Astrocyte of the cerebellum (primary cell): ENCODE measurements around the gene KRT72.

Experiments used
- DNase-seq: peaks from one replicate; pipeline ENCODE4 v3.0.0-alpha.2; 2011; ENCODE audit warnings: low read depth
- H3K4me3 ChIP-seq: 2 replicates; pipeline ENCODE4 v1.5.1; 2011; ENCODE audit warnings: mild to moderate bottlenecking, low read depth, low read length, moderate library complexity
- in situ Hi-C: cut with HindIII; loops from 2 replicates; pipeline ENCODE4 v1.10.0; 2017; ENCODE audit warnings: low sequenced_read_pairs
- TF ChIP-seq, protein P1 (sequence below): IDR thresholded peaks from 2 replicates; pipeline ENCODE4 v1.5.1; 2012; ENCODE audit warnings: low read length, low read depth, moderate library complexity, mild to moderate bottlenecking; ENCODE audit errors: missing control alignments

The KRT72 gene

DNA sequence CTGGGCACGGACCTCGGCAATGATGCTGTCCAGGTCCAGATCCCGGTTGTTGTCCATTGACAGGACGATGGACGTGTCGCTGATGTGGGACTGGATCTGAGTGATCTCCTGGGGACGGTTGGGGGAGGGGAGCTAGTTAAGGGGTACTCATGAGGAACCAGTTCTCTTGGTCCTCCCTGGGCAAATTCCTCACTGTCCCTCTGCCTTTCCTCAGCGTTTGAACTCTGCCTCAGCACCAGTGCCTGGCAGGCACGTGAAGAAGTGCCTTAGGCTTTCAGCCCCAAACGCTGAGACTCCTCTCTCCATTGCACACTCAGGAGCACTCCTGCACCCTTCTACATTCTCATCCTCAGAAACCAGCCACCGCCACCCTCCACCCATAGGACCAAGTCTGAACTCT, 9.7 kb downstream of the KRT72 start:
- no peak overlapping the region for H3K4me3 ChIP-seq
- TF ChIP-seq, protein P1, sequence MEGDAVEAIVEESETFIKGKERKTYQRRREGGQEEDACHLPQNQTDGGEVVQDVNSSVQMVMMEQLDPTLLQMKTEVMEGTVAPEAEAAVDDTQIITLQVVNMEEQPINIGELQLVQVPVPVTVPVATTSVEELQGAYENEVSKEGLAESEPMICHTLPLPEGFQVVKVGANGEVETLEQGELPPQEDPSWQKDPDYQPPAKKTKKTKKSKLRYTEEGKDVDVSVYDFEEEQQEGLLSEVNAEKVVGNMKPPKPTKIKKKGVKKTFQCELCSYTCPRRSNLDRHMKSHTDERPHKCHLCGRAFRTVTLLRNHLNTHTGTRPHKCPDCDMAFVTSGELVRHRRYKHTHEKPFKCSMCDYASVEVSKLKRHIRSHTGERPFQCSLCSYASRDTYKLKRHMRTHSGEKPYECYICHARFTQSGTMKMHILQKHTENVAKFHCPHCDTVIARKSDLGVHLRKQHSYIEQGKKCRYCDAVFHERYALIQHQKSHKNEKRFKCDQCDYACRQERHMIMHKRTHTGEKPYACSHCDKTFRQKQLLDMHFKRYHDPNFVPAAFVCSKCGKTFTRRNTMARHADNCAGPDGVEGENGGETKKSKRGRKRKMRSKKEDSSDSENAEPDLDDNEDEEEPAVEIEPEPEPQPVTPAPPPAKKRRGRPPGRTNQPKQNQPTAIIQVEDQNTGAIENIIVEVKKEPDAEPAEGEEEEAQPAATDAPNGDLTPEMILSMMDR: no peak
- no peak for DNase-seq
- in situ Hi-C loops: no loop called here

DNA sequence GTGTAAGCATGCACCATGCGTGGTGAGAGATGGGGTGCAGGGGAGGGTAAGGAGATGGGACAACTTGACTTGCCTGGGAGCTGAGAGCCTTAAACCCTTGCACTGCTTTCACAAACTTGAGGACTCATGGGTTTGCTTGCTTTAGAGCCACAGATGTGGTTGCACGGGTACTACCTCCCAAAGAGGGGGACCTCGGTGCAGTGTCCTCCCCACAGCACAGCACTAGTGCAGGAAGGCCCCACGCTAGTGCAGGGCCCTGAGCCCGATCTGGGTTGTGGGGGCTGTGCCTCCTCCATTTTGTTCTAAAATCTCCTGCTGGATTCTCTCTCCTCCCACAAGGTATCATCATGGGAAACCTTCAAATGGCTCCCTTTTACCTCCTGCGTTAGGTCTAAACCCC, 11.2 kb downstream of the KRT72 start:
- no peak overlapping the region for H3K4me3 ChIP-seq
- DNase-seq: no peak
- TF ChIP-seq, protein P1: no peak
- in situ Hi-C loops: no loop called here

DNA sequence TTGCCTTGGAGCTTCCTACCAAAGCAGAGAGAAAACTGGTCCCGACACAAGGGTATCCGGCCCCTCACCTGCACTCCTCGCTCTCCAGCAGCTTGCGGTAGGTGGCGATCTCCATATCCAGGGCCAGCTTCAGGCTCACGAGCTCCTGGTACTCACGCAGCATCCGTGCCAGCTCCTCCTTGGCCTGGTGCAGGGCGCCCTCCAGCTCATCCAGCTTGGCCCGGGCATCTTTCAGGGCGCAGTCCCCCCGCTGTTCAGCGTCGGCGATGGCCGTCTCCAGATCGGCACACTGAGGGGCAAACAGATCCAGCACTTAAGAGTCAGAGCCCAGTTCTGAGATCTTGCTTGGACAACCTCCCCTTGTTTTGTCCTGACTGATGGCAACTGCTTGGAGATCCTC, 13.7 kb downstream of the KRT72 start:
- TF ChIP-seq, protein P1: no peak
- no peak for DNase-seq
- in situ Hi-C loops: no loop called here
- H3K4me3 ChIP-seq: no peak overlapping the region

DNA sequence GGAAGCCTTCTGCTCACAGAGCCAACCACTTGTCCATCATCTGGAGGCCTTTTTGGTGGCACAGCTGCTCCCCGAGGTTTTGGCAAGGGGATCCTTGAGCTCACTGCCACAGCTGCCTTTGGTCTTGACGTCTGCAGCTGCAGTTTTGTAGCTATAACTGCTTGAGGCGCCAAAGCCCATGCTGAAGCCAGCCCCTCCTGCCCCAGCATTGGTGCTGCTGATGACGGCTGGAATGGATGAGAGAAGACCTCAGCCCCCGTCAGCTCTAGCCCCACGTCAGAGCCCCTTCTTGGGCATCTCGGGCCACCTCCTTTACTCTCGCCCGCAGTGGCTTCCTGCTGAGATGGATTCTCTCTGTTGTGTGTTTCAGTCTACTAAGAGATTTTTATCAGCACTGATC, 15.3 kb downstream of the KRT72 start:
- in situ Hi-C loops: no loop called here
- H3K4me3 ChIP-seq: no peak overlapping the region
- TF ChIP-seq, protein P1: no peak
- no peak for DNase-seq

DNA sequence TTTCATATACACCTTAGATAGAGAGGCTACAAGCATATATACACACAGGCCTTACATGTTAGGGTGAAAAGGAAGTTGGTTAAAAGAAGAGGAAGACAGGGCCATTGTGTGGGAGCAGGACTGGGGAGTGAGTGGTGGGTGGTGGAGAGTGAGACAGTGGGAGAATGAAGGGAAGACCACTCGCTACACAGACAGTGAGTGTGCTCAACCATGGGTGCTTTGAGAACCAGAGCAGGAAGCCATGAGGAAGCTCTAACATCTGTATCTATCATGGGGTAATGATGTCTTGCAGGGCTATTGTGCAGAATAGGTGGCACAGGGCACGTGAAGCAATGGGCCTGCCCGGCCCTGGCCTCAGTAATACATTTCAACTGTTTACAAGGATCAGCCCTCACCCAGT, 16.2 kb downstream of the KRT72 start:
- in situ Hi-C loops: no loop called here
- no peak overlapping the region for H3K4me3 ChIP-seq
- TF ChIP-seq, protein P1: no peak
- DNase-seq: no peak

DNA sequence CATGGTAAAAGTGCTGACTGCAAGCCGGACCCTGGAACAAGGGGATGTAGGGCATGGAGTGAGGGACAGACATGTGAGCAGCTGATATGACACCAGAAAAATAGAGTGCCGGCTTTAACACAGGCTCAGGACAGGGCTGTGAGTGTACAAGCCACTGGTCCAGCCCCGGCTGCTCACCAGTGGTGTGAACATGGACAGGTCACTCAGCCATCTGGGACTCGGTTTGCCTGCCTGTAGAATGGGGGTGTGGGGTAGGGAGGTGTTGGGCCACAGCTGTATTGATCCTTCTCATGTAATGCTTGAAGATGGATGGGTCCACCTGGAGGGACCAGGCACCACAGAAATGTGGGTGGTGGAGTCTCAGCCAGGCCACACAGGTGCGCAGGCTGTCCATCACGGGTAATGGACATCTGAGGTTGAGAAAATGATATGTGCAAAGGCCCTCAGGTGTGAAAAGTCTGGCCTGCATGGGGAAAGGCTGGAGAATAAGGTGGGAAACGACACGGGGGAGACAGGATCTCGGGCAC, 17.0 kb downstream of the KRT72 start:
- TF ChIP-seq, protein P1: no peak
- in situ Hi-C loops: no loop called here
- no peak overlapping the region for H3K4me3 ChIP-seq
- no peak for DNase-seq
